Activated gamma-delta T cell treated with anti-CD3 and anti-CD28 coated beads, Interleukin-2, amount 50 U/mL, for 16 hours (primary cell): Measurements from ENCODE around the gene HOXA10.

Experiments
- DNase-seq: peaks from one replicate; pipeline ENCODE4 v3.0.0-alpha.2; 2020; ENCODE audit warnings: low read depth

HOXA10 gene

GRCh38 chr7:27173956-27174873 lies at the start of gene HOXA10:
TSS of gene HOXA10 (minus strand) at chr7:27174320. CDS start at chr7:27174306, 14 bp downstream.
- no peak for DNase-seq

DNA sequence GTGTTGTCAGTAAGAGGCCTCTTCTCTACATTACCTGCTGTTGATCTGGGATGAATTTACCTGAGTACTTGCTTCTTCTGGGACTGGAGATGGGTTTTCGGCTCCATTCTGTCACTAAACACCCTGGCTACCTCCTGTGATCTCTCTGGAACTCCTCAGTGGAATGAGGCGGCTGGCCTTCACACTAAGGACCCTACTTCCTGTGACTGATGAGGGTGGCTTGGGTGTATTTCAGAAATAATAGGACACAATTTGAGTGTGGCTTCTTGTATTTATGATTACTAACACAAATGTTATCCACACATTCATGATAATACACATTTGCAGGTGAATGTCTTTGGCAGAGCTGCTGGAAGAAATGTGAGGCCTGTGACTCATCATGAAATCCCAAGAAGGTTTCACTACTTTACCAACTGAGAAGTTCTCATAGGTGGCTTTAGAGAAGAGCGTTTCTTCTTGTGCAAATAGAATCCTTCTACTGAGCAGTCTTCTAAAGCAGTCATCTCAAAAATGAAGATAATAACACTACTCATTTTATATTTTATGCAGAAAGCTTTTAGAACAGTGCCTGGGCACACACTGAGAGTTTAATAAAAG lies 47.2 kb upstream of the HOXA10 start:
- no peak for DNase-seq

GRCh38 chr7:27220440-27220955 lies 46.4 kb upstream of the HOXA10 start:
- DNase-seq, result no peak

DNA sequence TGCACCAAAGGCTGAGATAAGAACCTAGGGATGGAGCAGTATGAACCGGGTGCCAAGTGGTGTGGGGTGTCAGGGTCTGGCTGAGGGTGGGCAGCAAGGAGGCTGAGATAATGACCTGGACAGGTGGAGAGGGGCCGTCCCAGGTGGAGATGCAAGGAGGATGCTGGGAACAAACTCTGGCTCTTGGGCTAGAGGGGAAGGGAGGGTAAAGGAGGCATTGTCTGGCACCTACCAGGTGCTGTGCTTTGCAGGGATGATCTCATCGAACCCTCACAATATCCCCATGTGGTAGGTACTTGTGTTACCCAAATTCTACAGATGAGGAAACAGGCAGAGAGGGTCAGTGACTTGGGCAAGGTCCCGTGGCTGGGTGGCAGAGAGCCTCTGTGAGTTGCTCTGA lies 45.7 kb upstream of the HOXA10 start:
- DNase-seq, result no peak

GRCh38 chr7:27217951-27218350 lies 43.8 kb upstream of the HOXA10 start:
- DNase-seq, result no peak

- no peak for DNase-seq
Measured at GRCh38 chr7:27215356-27215755, 41.2 kb upstream of the HOXA10 start.

- no peak for DNase-seq
Measured at GRCh38 chr7:27214239-27214950, 40.3 kb upstream of the HOXA10 start.

GRCh38 chr7:27213433-27214238 lies 39.5 kb upstream of the HOXA10 start:
- DNase-seq, result no peak

- DNase-seq, result no peak
Measured at GRCh38 chr7:27212497-27213432, 38.6 kb upstream of the HOXA10 start.

GRCh38 chr7:27211764-27212204 lies 37.7 kb upstream of the HOXA10 start:
- DNase-seq, result no peak

- no peak for DNase-seq
Measured at GRCh38 chr7:27211084-27211446, 36.9 kb upstream of the HOXA10 start.

DNA sequence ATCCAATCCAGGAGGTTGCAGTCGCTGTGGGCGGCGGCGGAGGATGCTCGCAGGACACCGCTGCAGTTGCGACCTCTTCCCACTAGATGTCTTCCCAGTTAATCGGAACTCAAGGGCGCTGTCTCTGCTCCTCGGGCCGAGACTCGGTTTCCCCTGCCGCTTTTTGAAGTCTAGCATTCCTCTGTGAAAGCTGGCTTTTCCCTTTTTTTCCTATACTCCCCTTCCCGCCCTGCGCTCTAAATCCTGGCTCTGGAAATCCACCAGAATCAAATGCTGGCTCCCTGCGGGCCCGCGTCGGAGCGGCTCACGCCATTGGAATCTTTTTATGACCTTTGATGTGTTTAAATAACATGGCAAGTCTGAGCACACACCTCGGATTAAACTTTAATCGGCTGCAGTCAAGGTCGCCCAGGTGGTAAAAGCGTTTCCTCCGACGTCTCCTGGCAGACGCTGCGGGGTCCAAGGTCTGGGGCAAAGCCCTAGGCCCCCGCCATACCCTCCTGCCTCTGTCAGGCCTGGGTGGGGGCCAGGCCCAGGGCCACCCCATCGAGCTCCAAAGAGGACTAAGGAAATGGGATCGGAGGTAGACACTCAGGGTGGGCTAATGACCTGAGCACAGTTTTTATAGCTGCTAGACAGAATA lies 36.4 kb upstream of the HOXA10 start:
- no peak for DNase-seq

DNA sequence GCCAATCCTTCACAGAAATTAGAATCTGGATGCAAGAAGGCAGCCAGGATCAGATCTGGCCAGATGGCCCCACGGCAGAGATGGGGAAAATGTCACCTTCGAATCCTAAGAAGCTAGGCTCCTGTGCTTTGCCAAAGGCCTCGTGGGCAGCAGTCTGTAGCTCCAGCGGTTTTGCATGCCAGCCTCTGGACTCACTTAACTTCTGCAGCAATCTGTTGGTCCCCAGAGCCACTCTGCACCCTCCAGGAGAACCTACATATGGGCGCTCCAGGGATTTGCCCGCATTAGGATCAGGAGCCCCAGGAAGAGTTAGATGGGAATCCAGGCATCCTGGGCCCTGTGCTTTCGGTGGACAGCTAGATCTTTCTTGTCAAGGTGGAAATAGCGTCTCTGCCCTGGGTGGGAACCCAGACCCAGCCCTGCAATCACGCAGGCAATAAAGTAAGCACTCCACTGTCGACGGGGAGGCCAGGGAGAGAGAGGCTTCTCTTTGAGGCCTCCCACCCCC lies 35.9 kb upstream of the HOXA10 start:
- no peak for DNase-seq

- DNase-seq, result no peak
Measured at GRCh38 chr7:27208998-27209397, 34.9 kb upstream of the HOXA10 start.

DNA sequence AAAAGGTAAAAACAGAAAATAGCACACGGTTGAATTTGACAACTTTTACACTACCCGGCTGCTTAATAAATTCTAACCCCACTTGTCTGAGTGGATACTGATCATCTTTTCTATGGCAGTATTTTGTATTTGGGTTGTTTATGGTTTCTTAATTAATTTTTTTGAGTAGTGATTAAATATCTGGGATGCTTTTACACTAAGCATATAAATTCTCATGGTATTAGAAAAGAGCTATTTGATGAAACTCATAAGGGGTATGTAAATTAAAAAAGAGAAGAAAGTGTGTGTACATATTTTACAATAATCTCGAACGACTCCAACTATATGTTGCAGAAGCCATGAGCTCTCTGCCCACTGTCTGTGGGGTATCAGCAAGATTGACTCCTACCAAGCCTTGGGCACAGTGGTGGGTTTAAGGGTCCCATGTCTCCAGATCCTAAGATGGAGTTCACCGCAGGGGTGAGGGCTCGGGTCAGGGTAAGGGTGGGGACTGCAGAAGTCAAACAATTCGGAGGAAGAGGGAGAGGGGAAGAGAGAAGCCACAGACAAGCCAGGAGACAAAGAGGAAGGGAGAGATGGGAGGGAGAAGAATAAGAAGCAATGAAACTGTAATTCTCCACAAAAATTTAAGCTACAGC lies 33.3 kb upstream of the HOXA10 start:
- DNase-seq, result no peak

- no peak for DNase-seq
Measured at GRCh38 chr7:27205325-27206280, 31.5 kb upstream of the HOXA10 start.

DNA sequence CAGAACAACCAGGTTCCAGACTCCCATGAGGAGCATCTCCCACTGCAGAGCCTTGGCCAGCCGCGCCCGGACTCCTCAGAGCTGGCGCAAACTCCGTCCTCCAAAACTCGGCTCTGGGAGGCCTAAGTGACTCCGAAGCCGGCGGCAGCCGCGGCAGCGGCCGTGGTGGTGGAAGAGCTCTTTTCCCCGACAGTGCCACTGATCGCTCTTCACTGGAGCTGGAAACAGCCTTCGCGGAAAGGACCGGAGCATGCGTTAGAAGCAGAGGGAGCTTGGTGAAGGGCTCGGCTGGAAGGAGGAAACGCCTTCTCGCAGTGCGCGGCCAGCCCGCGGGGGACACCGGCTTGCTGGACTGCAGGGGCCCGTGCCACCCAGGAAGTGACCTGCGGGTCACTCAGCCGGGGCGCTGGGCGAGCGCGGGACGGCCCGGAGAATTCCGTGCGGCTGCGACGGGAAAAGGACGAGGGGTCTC lies 30.8 kb upstream of the HOXA10 start:
- no peak for DNase-seq

GRCh38 chr7:27203964-27204594 lies 30.0 kb upstream of the HOXA10 start:
- no peak for DNase-seq
